ENCODE results near the gene CAMSAP1. TPM values are rescaled to one million over a fixed set of nuclear protein-coding genes. Genes with fewer than 3 reads are reported as not detected.

The CAMSAP1 gene
- total and polyA plus RNA-seq, 2 of the 4 experiments (the other 2 are of a cell fraction), result 8.2 to 19.5 TPM

- in situ Hi-C loops (cut with MboI; ENCODE audit: low sequenced_read_pairs), result no loop called here
- intact Hi-C loops (cut with micrococcal nuclease), result loop anchor here (10.0 kb wide), 1 partner anchor 186 kb away; no protein-coding TSS in a partner anchor
- H3K18ac ChIP-seq (ENCODE audit: low read depth, low read length), result no peak overlapping the region
- H3K56ac ChIP-seq (ENCODE audit: extremely low read depth, insufficient read depth, low read length), result no peak overlapping the region
- no peak for ATAC-seq (ENCODE audit: low read depth)
- ChIA-PET CTCF (no interaction called here), POLR2A (ENCODE audit: unreplicated experiment) (no interaction called here)
- BruUV-seq (replicated peaks), result no TSS peak
- H2BK120ac ChIP-seq (ENCODE audit: low read depth, low read length), result no peak overlapping the region
- no peak overlapping the region for H3K23ac ChIP-seq (ENCODE audit: low read depth, low read length)
- H3K27ac ChIP-seq (ENCODE audit: insufficient read depth, low read length), result no peak overlapping the region
- H2BK20ac ChIP-seq (ENCODE audit: low read depth, low read length), result no peak overlapping the region
- H4K20me1 ChIP-seq (ENCODE audit: insufficient read depth, low read length), result no peaks in the 10 kb centered on the region
- no peaks in the 10 kb centered on the region for H3K9me3 ChIP-seq (ENCODE audit: control insufficient read depth, insufficient read depth, low read length)
- no peaks in the 10 kb centered on the region for H3K9me1 ChIP-seq (ENCODE audit: insufficient read depth, low read length)
- no peak overlapping the region for H3K14ac ChIP-seq (replicated peaks; ENCODE audit: low read depth, low read length)
- H4K8ac ChIP-seq (ENCODE audit: low read depth in 2 of 2, low read length in 2 of 2), result no peak overlapping the region
- 46% methylated on average over 3 of the region's 11 CpGs; no CpG with 5 or more reads in 1 of the 2 experiments for WGBS, 2 experiments (ENCODE audit: extremely low coverage in 2 of 2, insufficient read length in 1 of 2)
- dilution Hi-C loops (cut with HindIII; ENCODE audit: low sequenced_read_pairs, unreplicated experiment), result no loop called here
- no peaks in the 10 kb centered on the region for H3K36me3 ChIP-seq (ENCODE audit: control insufficient read depth, insufficient read depth, low read length)
- no peak overlapping the region for H2AK9ac ChIP-seq (replicated peaks; ENCODE audit: low read depth, low read length, poor library complexity)
- no peaks in the 10 kb centered on the region for H3K79me1 ChIP-seq (ENCODE audit: low read depth in 1 of 2, low read length in 2 of 2)
- no peak overlapping the region for H3K4me3 ChIP-seq (ENCODE audit: insufficient read depth, low read depth, low read length)
- no peak overlapping the region for H4K91ac ChIP-seq (ENCODE audit: insufficient read depth, low read depth, low read length)
- H4K5ac ChIP-seq (ENCODE audit: low read depth, low read length), result no peak overlapping the region
- H3K9ac ChIP-seq (ENCODE audit: low read depth, low read length), result no peak overlapping the region
- H3K4ac ChIP-seq (ENCODE audit: low read depth, low read length), result no peak overlapping the region
- H2AFZ ChIP-seq (replicated peaks; ENCODE audit: low read length, poor library complexity), result no peak overlapping the region
- no peak for DNase-seq
- H2BK15ac ChIP-seq (ENCODE audit: low read depth, low read length), result no peak overlapping the region
- TF ChIP-seq SMC3 (IDR thresholded peaks at IDR 0.05; ENCODE audit: low read depth, low read length) (no peak), ELK1 (IDR thresholded peaks at IDR 0.05; ENCODE audit: borderline replicate concordance, low read depth, low read length) (no peak), MXI1 (IDR thresholded peaks at IDR 0.05; ENCODE audit: borderline replicate concordance, low read depth, low read length) (no peak), RFX5 (IDR thresholded peaks at IDR 0.05; ENCODE audit: low read depth, low read length) (no peak), CEBPB (IDR thresholded peaks at IDR 0.05; ENCODE audit: low read depth, low read length) (no peak), RCOR1 (IDR thresholded peaks at IDR 0.05; ENCODE audit: insufficient replicate concordance, low read length) (no peak), NFE2L2 (IDR thresholded peaks at IDR 0.05; ENCODE audit: low read depth, low read length) (no peak), MAZ (IDR thresholded peaks at IDR 0.05; ENCODE audit: borderline replicate concordance, low read depth, low read length) (no peak), POLR2A (IDR thresholded peaks at IDR 0.05; ENCODE audit: low read depth, low read length) (no peak), RAD21 (IDR thresholded peaks at IDR 0.05; ENCODE audit: low read length) (no peak), BHLHE40 (IDR thresholded peaks at IDR 0.05; ENCODE audit: low read depth, low read length) (no peak), CHD1 (IDR thresholded peaks at IDR 0.05; ENCODE audit: low read depth, low read length) (no peak), MAFK (IDR thresholded peaks at IDR 0.05; ENCODE audit: low read depth, low read length) (no peak), FOS (IDR thresholded peaks at IDR 0.05; ENCODE audit: low read depth, low read length) (no peak)
- TF ChIP-seq, protein P1, sequence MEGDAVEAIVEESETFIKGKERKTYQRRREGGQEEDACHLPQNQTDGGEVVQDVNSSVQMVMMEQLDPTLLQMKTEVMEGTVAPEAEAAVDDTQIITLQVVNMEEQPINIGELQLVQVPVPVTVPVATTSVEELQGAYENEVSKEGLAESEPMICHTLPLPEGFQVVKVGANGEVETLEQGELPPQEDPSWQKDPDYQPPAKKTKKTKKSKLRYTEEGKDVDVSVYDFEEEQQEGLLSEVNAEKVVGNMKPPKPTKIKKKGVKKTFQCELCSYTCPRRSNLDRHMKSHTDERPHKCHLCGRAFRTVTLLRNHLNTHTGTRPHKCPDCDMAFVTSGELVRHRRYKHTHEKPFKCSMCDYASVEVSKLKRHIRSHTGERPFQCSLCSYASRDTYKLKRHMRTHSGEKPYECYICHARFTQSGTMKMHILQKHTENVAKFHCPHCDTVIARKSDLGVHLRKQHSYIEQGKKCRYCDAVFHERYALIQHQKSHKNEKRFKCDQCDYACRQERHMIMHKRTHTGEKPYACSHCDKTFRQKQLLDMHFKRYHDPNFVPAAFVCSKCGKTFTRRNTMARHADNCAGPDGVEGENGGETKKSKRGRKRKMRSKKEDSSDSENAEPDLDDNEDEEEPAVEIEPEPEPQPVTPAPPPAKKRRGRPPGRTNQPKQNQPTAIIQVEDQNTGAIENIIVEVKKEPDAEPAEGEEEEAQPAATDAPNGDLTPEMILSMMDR (conservative IDR thresholded peaks at IDR 0.05; ENCODE audit: low read depth, low read length), result no peak
- TF ChIP-seq, protein P2, sequence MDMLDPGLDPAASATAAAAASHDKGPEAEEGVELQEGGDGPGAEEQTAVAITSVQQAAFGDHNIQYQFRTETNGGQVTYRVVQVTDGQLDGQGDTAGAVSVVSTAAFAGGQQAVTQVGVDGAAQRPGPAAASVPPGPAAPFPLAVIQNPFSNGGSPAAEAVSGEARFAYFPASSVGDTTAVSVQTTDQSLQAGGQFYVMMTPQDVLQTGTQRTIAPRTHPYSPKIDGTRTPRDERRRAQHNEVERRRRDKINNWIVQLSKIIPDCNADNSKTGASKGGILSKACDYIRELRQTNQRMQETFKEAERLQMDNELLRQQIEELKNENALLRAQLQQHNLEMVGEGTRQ (IDR thresholded peaks at IDR 0.05; ENCODE audit: low read depth, low read length), result no peak
- H2BK5ac ChIP-seq (ENCODE audit: low read depth, low read length, poor library complexity, severe bottlenecking), result no peak overlapping the region
- no peak overlapping the region for H3K4me2 ChIP-seq (ENCODE audit: low read depth, low read length)
- no peaks in the 10 kb centered on the region for H3K4me1 ChIP-seq (ENCODE audit: control insufficient read depth, insufficient read depth, low read length)
- H2AK5ac ChIP-seq (ENCODE audit: low read depth, low read length), result no peak overlapping the region
- peaks cover 29% of the 10 kb centered on the region for H3K27me3 ChIP-seq (ENCODE audit: control insufficient read depth, insufficient read depth, low read length)
Observed at GRCh38 chr9:135790850-135791249, 116.5 kb downstream of the CAMSAP1 start.

All from IMR-90 (cell line).